Measurements from ENCODE around the gene CDC45. TPM values are rescaled to one million over a fixed set of nuclear protein-coding genes. Genes with fewer than 3 reads are reported as not detected.

The CDC45 gene
- total and polyA plus RNA-seq, 2 of the 13 experiments (the other 11 are each of a cell fraction or from before 2014, with no cell fraction given): 14.4 to 36.3 TPM

DNA sequence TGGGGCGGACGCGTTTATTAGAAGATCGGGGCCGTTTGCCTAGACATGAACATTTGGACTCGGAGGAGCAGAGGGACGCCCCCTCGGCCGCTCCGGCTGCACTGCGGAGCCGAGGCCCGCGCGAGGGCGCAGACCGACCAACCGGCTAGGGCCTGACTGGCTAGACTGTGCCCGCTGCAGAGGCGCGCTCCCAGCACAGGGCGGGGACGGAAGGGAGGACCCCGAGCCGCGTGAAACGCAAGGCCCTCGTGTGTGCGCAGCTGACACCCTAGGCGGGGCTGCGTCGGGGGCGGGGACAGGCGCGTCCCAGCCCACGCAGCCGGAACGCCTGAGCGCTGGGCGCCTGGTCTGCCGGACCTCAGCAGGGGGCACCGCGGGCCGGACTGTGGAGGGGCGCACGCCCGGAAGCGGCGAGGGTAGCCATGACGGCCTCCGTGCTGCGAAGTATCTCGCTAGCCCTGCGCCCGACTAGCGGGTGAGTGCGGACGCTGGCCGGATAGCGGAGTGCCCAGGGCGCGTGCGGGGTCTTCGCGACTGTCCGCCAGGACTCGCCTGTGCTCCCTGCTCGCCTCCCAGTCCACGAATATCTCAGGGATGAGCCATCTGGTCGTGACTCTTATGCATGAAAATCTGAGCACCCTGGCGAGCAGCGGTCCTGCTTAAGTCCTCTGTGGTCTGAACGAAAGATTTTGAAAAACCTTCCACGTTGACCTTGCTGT, 47.4 kb upstream of the CDC45 start, which contains the start of gene MRPL40 (continued):
- TF ChIP-seq, protein P1, sequence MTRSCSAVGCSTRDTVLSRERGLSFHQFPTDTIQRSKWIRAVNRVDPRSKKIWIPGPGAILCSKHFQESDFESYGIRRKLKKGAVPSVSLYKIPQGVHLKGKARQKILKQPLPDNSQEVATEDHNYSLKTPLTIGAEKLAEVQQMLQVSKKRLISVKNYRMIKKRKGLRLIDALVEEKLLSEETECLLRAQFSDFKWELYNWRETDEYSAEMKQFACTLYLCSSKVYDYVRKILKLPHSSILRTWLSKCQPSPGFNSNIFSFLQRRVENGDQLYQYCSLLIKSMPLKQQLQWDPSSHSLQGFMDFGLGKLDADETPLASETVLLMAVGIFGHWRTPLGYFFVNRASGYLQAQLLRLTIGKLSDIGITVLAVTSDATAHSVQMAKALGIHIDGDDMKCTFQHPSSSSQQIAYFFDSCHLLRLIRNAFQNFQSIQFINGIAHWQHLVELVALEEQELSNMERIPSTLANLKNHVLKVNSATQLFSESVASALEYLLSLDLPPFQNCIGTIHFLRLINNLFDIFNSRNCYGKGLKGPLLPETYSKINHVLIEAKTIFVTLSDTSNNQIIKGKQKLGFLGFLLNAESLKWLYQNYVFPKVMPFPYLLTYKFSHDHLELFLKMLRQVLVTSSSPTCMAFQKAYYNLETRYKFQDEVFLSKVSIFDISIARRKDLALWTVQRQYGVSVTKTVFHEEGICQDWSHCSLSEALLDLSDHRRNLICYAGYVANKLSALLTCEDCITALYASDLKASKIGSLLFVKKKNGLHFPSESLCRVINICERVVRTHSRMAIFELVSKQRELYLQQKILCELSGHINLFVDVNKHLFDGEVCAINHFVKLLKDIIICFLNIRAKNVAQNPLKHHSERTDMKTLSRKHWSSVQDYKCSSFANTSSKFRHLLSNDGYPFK (CRISPR knock-in tag; IDR thresholded peaks at IDR 0.05; ENCODE audit: borderline replicate concordance): peak; percentile 93
- TF ChIP-seq RFX5 (IDR thresholded peaks at IDR 0.05; ENCODE audit: low read depth, low read length) (no peak), MBD4 (IDR thresholded peaks at IDR 0.05; ENCODE audit: borderline replicate concordance, low read length) (no peak), NFYC (CRISPR knock-in tag; IDR thresholded peaks at IDR 0.05) (peak; percentile 65), ZC3H4 (CRISPR knock-in tag; IDR thresholded peaks at IDR 0.05; ENCODE audit: borderline replicate concordance) (peak; percentile 52; the same call in 1 of the 2 replicates), MIXL1 (CRISPR knock-in tag; IDR thresholded peaks at IDR 0.05) (peak; percentile 64; the same call in 1 of the 2 replicates), HNF4A (CRISPR knock-in tag; IDR thresholded peaks at IDR 0.05) (peak; percentile 66), ZNF333 (CRISPR knock-in tag; IDR thresholded peaks at IDR 0.05; ENCODE audit: borderline replicate concordance) (peak; percentile 91; the same call in 1 of the 2 replicates), ZNF891 (CRISPR knock-in tag; IDR thresholded peaks at IDR 0.05) (peak; percentile 93; the same call in 1 of the 2 replicates), MED13 (CRISPR knock-in tag; IDR thresholded peaks at IDR 0.05) (peak; percentile 86; the same call in 1 of the 2 replicates), ZNF260 (CRISPR knock-in tag; IDR thresholded peaks at IDR 0.05; ENCODE audit: borderline replicate concordance, low read depth) (no peak), ZNF563 (CRISPR knock-in tag; IDR thresholded peaks at IDR 0.05) (peak; percentile 82), MAFF (IDR thresholded peaks at IDR 0.05; ENCODE audit: low read depth, low read length) (no peak), ZNF572 (CRISPR knock-in tag; IDR thresholded peaks at IDR 0.05) (peak; percentile 99), ATF1 (CRISPR knock-in tag; IDR thresholded peaks at IDR 0.05) (no peak)
- TF ChIP-seq, protein P2, sequence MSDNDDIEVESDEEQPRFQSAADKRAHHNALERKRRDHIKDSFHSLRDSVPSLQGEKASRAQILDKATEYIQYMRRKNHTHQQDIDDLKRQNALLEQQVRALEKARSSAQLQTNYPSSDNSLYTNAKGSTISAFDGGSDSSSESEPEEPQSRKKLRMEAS (IDR thresholded peaks at IDR 0.05): peak; percentile 94
- TF ChIP-seq, protein P3, sequence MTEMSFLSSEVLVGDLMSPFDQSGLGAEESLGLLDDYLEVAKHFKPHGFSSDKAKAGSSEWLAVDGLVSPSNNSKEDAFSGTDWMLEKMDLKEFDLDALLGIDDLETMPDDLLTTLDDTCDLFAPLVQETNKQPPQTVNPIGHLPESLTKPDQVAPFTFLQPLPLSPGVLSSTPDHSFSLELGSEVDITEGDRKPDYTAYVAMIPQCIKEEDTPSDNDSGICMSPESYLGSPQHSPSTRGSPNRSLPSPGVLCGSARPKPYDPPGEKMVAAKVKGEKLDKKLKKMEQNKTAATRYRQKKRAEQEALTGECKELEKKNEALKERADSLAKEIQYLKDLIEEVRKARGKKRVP (CRISPR knock-in tag; IDR thresholded peaks at IDR 0.05): peak in 1 of 2 experiments; percentile 69; a peak in 2 of 4 replicates
- TF ChIP-seq, protein P4, sequence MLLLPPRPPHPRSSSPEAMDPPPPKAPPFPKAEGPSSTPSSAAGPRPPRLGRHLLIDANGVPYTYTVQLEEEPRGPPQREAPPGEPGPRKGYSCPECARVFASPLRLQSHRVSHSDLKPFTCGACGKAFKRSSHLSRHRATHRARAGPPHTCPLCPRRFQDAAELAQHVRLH (CRISPR knock-in tag; IDR thresholded peaks at IDR 0.05; ENCODE audit: borderline replicate concordance, low read depth): peak; percentile 94; the same call in 1 of the 2 replicates
- TF ChIP-seq, protein P5, sequence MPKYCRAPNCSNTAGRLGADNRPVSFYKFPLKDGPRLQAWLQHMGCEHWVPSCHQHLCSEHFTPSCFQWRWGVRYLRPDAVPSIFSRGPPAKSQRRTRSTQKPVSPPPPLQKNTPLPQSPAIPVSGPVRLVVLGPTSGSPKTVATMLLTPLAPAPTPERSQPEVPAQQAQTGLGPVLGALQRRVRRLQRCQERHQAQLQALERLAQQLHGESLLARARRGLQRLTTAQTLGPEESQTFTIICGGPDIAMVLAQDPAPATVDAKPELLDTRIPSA (CRISPR knock-in tag; IDR thresholded peaks at IDR 0.05; ENCODE audit: borderline replicate concordance): peak; percentile 99
- TF ChIP-seq, protein P6, sequence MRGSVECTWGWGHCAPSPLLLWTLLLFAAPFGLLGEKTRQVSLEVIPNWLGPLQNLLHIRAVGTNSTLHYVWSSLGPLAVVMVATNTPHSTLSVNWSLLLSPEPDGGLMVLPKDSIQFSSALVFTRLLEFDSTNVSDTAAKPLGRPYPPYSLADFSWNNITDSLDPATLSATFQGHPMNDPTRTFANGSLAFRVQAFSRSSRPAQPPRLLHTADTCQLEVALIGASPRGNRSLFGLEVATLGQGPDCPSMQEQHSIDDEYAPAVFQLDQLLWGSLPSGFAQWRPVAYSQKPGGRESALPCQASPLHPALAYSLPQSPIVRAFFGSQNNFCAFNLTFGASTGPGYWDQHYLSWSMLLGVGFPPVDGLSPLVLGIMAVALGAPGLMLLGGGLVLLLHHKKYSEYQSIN (CRISPR knock-in tag; IDR thresholded peaks at IDR 0.05; ENCODE audit: borderline replicate concordance): no peak
- TF ChIP-seq, protein P7, sequence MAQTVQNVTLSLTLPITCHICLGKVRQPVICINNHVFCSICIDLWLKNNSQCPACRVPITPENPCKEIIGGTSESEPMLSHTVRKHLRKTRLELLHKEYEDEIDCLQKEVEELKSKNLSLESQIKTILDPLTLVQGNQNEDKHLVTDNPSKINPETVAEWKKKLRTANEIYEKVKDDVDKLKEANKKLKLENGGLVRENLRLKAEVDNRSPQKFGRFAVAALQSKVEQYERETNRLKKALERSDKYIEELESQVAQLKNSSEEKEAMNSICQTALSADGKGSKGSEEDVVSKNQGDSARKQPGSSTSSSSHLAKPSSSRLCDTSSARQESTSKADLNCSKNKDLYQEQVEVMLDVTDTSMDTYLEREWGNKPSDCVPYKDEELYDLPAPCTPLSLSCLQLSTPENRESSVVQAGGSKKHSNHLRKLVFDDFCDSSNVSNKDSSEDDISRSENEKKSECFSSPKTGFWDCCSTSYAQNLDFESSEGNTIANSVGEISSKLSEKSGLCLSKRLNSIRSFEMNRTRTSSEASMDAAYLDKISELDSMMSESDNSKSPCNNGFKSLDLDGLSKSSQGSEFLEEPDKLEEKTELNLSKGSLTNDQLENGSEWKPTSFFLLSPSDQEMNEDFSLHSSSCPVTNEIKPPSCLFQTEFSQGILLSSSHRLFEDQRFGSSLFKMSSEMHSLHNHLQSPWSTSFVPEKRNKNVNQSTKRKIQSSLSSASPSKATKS (CRISPR knock-in tag; IDR thresholded peaks at IDR 0.05): peak; percentile 60; the same call in 1 of the 2 replicates

Measured in HepG2 (cell line).